Spleen (tissue), 11 donors: ENCODE results near the gene ETV1. TPM values are rescaled to one million over a fixed set of nuclear protein-coding genes. Genes with fewer than 3 reads are reported as not detected.

Experiments
- DNase-seq: peaks from one replicate; pipeline ENCODE4 v3.0.0-alpha.2; 2020
- H3K27ac ChIP-seq, 8 donors: fragments of 200-600 bp; sonication (generic) in 7 of 8; 1 replicate in 4 of 8; 2 replicates in 4 of 8; pipeline versions ENCODE4 v1.5.0 to v1.8.0; 2016 to 2021; ENCODE audit warnings: inconsistent platforms in 4 of 8, mild to moderate bottlenecking in 4 of 8, moderate library complexity in 1 of 8
- H3K27me3 ChIP-seq, 7 donors: fragments of 200-600 bp; sonication (generic) in 6 of 7; replicated peaks in 1 of 7; 1 replicate in 4 of 7; 2 replicates in 3 of 7; pipeline versions ENCODE4 v1.5.0 to v1.8.0; 2016 to 2021; ENCODE audit warnings: inconsistent platforms in 3 of 7, mild to moderate bottlenecking in 1 of 7
- H3K36me3 ChIP-seq, 6 donors: fragments of 200-600 bp; sonication (generic) in 5 of 6; 1 replicate in 4 of 6; 2 replicates in 2 of 6; pipeline versions ENCODE4 v1.5.0 to v1.8.0; 2016 to 2021; ENCODE audit warnings: inconsistent platforms in 2 of 6
- H3K4me1 ChIP-seq, 6 donors: fragments of 200-600 bp; sonication (generic) in 5 of 6; 1 replicate in 3 of 6; 2 replicates in 3 of 6; pipeline versions ENCODE4 v1.5.0 to v1.8.0; 2016 to 2021; ENCODE audit warnings: inconsistent platforms in 3 of 6
- H3K4me3 ChIP-seq, 8 donors: fragments of 200-600 bp; sonication (generic) in 7 of 8; 1 replicate in 4 of 8; 2 replicates in 4 of 8; pipeline versions ENCODE4 v1.5.0 to v1.8.0; 2016 to 2021; ENCODE audit warnings: inconsistent platforms in 4 of 8, mild to moderate bottlenecking in 4 of 8, moderate library complexity in 2 of 8
- H3K9me3 ChIP-seq, 8 donors: fragments of 200-600 bp; sonication (generic) in 7 of 8; 1 replicate in 4 of 8; 2 replicates in 4 of 8; pipeline versions ENCODE4 v1.5.0 to v1.8.0; 2016 to 2021; ENCODE audit warnings: inconsistent platforms in 4 of 8
- CTCF ChIP-seq, 11 experiments: fragments of 200-600 bp in 7 of 11; fragments of 450-650 bp in 4 of 11; sonication (generic) in 4 of 11; IDR thresholded peaks in 8 of 11; conservative IDR thresholded peaks in 3 of 11; 1 replicate in 7 of 11; 2 replicates in 4 of 11; pipeline versions ENCODE4 v1.4.0 to v1.8.0; 2016 to 2021; ENCODE audit warnings: antibody characterized with exemption in 11 of 11, inconsistent platforms in 4 of 11, mild to moderate bottlenecking in 1 of 11
- POLR2A ChIP-seq, 3 donors: fragments of 450-650 bp; IDR thresholded peaks; one replicate each; pipeline ENCODE4 v1.5.1; 2017; ENCODE audit warnings: antibody characterized with exemption in 3 of 3, mild to moderate bottlenecking in 1 of 3
- POLR2AphosphoS5 ChIP-seq, 3 donors: sonication (generic); formaldehyde crosslinking; IDR thresholded peaks; one replicate each; pipeline ENCODE4 v1.5.1; 2017; ENCODE audit warnings: antibody characterized with exemption in 3 of 3
- WGBS, 5 donors: extraction: QIAGEN DNeasy Blood & Tissue Kit in 3 of 5; methylation state at CpG; one replicate each; pipeline versions ENCODE4 v1.1.5 to v1.1.7; 2013 to 2018; 5-methylcytosine and 5-hydroxymethylcytosine counted together
- intact Hi-C: fragments of 100-400 bp; cut with DNase I; formaldehyde crosslinking; loops from one replicate; pipeline ENCODE4 v1.15.0; 2023; ENCODE audit warnings: low total_unique reads
- polyA plus RNA-seq, 3 donors: library from polyadenylated mRNA; stranded (reverse); fragments of 200-250 nt; gene quantifications; one replicate each; pipeline ENCODE4 v1.2.1, GENCODE V29; 2013
- total RNA-seq, 7 donors: library from RNA; depleted of rRNA in 3 of 7; stranded (reverse); fragments of >200 nt in 3 of 7; fragmentation: NEBNext Ultra II Directional in 4 of 7; extraction: Animal tissue kit (Norgen Biotek cat#: 25700) in 4 of 7; gene quantifications; one replicate each; pipeline versions ENCODE4 v1.1.0 to v1.2.1, GENCODE V29; 2016 to 2021
- donor health status: healthy with polysubstance abuse.
- donor health status: DM: no; HTN: no; CAD: no; lungs with moderate emphysema.
- donor health status: DM: no; HTN: no; CAD: no.
- donor health status: Bipolar disorder and iron deficiency.
- donor health status: healthy.
- donor health status: DM: no; HTN: no; CAD: no.
- donor health status: DM: yes; HTN: yes; CAD: no.

Gene ETV1
- total and polyA plus RNA-seq, 10 donors: 1.5 to 20.0 (median 7.2) TPM

- H3K36me3 ChIP-seq: no peaks in the 10 kb centered on the region
- WGBS, 5 donors: 76 to 94% (median 82%) methylated on average over 3 of the region's 3 CpGs
- no peak overlapping the region for H3K27ac ChIP-seq
- no peak overlapping the region for H3K4me3 ChIP-seq
- TF ChIP-seq CTCF (IDR thresholded peaks at IDR 0.05 in 8 of 11, conservative IDR thresholded peaks at IDR 0.05 in 3 of 11) (no peak), POLR2A (IDR thresholded peaks at IDR 0.05) (no peak), POLR2AphosphoS5 (IDR thresholded peaks at IDR 0.05) (no peak)
- no peak for DNase-seq
- intact Hi-C loops: no loop called here
- no peaks in the 10 kb centered on the region for H3K27me3 ChIP-seq
- H3K9me3 ChIP-seq: peaks cover 0 to 3% (median 0%) of the 10 kb centered on the region in 8 donors
- H3K4me1 ChIP-seq: no peaks in the 10 kb centered on the region
Observed at GRCh38 chr7:14021069-14021468, 31.6 kb upstream of the ETV1 start.

GRCh38 chr7:14020339-14020900 lies 31.0 kb upstream of the ETV1 start:
- Histone ChIP-seq H3K36me3 (no peaks in the 10 kb centered on the region), H3K4me1 (no peaks in the 10 kb centered on the region), H3K4me3 (no peak overlapping the region), H3K9me3 (peaks cover 0 to 3% (median 0%) of the 10 kb centered on the region in 8 donors), H3K27ac (no peak overlapping the region), H3K27me3 (no peaks in the 10 kb centered on the region)
- TF ChIP-seq POLR2A (IDR thresholded peaks at IDR 0.05): no peak
- TF ChIP-seq CTCF (IDR thresholded peaks at IDR 0.05 in 8 of 11, conservative IDR thresholded peaks at IDR 0.05 in 3 of 11): no peak
- no peak for TF ChIP-seq POLR2AphosphoS5 (IDR thresholded peaks at IDR 0.05)
- intact Hi-C loops: no loop called here
- no peak for DNase-seq
- WGBS, 5 donors: 57 to 78% (median 66%) methylated on average over 2 of the region's 2 CpGs

GRCh38 chr7:14018751-14019150 lies 29.3 kb upstream of the ETV1 start:
- Histone ChIP-seq H3K4me3 (no peak overlapping the region), H3K9me3 (peaks cover 0 to 3% (median 0%) of the 10 kb centered on the region in 8 donors), H3K27ac (no peak overlapping the region), H3K27me3 (no peaks in the 10 kb centered on the region), H3K36me3 (no peaks in the 10 kb centered on the region), H3K4me1 (no peaks in the 10 kb centered on the region)
- 78 to 94% (median 90%) methylated on average over 5 of the region's 5 CpGs for WGBS, 5 donors
- TF ChIP-seq CTCF (IDR thresholded peaks at IDR 0.05 in 8 of 11, conservative IDR thresholded peaks at IDR 0.05 in 3 of 11) (no peak), POLR2A (IDR thresholded peaks at IDR 0.05) (no peak), POLR2AphosphoS5 (IDR thresholded peaks at IDR 0.05) (no peak)
- intact Hi-C loops: no loop called here
- DNase-seq: no peak

GRCh38 chr7:14016950-14017349 lies 27.5 kb upstream of the ETV1 start:
- H3K27me3 ChIP-seq: no peaks in the 10 kb centered on the region
- H3K27ac ChIP-seq: no peak overlapping the region
- TF ChIP-seq CTCF (IDR thresholded peaks at IDR 0.05 in 8 of 11, conservative IDR thresholded peaks at IDR 0.05 in 3 of 11) (no peak), POLR2AphosphoS5 (IDR thresholded peaks at IDR 0.05) (no peak), POLR2A (IDR thresholded peaks at IDR 0.05) (no peak)
- no peak for DNase-seq
- intact Hi-C loops: no loop called here
- H3K36me3 ChIP-seq: no peaks in the 10 kb centered on the region
- H3K9me3 ChIP-seq: peaks cover 0 to 3% (median 0%) of the 10 kb centered on the region in 8 donors
- 70 to 90% (median 87%) methylated on average over 2 of the region's 2 CpGs for WGBS, 5 donors
- no peaks in the 10 kb centered on the region for H3K4me1 ChIP-seq
- H3K4me3 ChIP-seq: no peak overlapping the region
